Skeletal muscle tissue (tissue), 4 donors: ENCODE measurements around the gene IFT57. TPM values are rescaled to one million over a fixed set of nuclear protein-coding genes. Genes with fewer than 3 reads are reported as not detected.
A peak's percentile ranks its signal among the peaks of the same experiment; 100 is the strongest.

ENCODE experiments used
- H3K27ac ChIP-seq: one replicate; pipeline ENCODE4 v1.7.0; 2013; ENCODE audit warnings: mild to moderate bottlenecking, low read depth, low read length, inconsistent platforms
- H3K27me3 ChIP-seq, 3 donors: one replicate each; pipeline ENCODE4 v1.7.0; 2013; ENCODE audit warnings: low read length in 3 of 3; ENCODE audit not compliant: control insufficient read depth in 3 of 3, insufficient read depth in 3 of 3
- H3K36me3 ChIP-seq, 3 donors: one replicate each; pipeline ENCODE4 v1.7.0; 2013; ENCODE audit warnings: low read length in 3 of 3; ENCODE audit not compliant: control insufficient read depth in 3 of 3, insufficient read depth in 3 of 3
- H3K4me1 ChIP-seq, 3 donors: one replicate each; pipeline ENCODE4 v1.7.0; 2013; ENCODE audit warnings: low read length in 3 of 3, mild to moderate bottlenecking in 3 of 3; ENCODE audit not compliant: control insufficient read depth in 3 of 3, insufficient read depth in 3 of 3
- H3K4me3 ChIP-seq, 3 donors: one replicate each; pipeline ENCODE4 v1.7.0; 2013; ENCODE audit warnings: low read length in 3 of 3
- H3K9ac ChIP-seq, 3 donors: one replicate each; pipeline ENCODE4 v1.7.0; 2013; ENCODE audit warnings: low read length in 3 of 3, mild to moderate bottlenecking in 3 of 3, moderate library complexity in 2 of 3, low read depth in 1 of 3
- H3K9me3 ChIP-seq, 3 donors: one replicate each; pipeline ENCODE4 v1.7.0; 2013; ENCODE audit warnings: low read length in 3 of 3; ENCODE audit not compliant: control insufficient read depth in 3 of 3
- total RNA-seq: library from RNA; depleted of rRNA; stranded (reverse); fragments of >200 nt; gene quantifications from one replicate; pipeline ENCODE4 v1.2.3, GENCODE V29; 2014
- donor health status: Osteomylitis.

The IFT57 gene
- total RNA-seq, 1 donor from 2014 or later: 11.5 TPM

DNA sequence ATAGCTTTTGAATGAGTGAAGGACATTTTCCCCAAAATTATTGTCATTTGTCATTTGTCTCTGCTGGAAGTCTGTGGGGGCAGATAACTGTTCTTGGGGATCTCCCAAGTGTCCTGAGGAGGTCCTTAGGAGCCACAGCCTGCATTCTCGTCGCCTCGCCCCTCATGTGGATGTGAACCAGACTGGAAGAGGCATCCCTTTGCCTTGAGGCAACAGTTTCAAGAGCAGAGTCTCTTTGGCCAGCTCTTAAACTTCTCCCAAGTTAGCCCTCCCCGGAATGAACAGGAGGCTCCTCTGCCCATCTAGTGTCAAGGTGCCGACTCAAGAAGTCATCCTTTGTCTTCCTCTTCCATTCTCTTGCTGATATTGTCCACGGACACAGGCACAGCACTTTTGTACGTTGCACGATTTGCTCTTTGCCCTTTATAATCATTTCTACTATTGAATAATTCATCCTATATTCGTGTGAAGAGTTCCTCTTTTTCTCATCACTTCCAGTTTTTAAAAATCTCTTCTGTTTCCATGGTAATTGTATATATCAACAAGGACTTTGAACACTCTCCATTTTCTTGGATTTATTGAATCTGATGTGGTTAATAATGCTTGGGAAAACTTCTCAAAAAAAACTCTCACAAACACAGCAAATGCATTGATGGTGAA is 90.6 kb downstream of the IFT57 start:
- Histone ChIP-seq H3K36me3 (no peaks in the 10 kb centered on the region), H3K9ac (peak overlapping the region in 2 of 3 donors; percentile 11 to 18), H3K27me3 (no peaks in the 10 kb centered on the region), H3K4me1 (peaks cover 6 to 17% (median 9%) of the 10 kb centered on the region in 3 donors), H3K9me3 (no peaks in the 10 kb centered on the region), H3K4me3 (peak overlapping the region in 1 of 3 donors; percentile 15), H3K27ac (peak overlapping the region; percentile 71)

- Histone ChIP-seq H3K9me3 (no peaks in the 10 kb centered on the region), H3K27ac (peak overlapping the region; percentile 71), H3K4me3 (peak overlapping the region in 1 of 3 donors; percentile 15), H3K4me1 (peaks cover 6 to 17% (median 9%) of the 10 kb centered on the region in 3 donors), H3K36me3 (no peaks in the 10 kb centered on the region), H3K9ac (peak overlapping the region in 1 of 3 donors; percentile 18), H3K27me3 (no peaks in the 10 kb centered on the region)
These were observed 91.3 kb downstream of the IFT57 start for GRCh38 chr3:108130701-108131474.

GRCh38 chr3:108130236-108130635 is 92.0 kb downstream of the IFT57 start:
- no peaks in the 10 kb centered on the region for H3K9me3 ChIP-seq
- H3K4me1 ChIP-seq: peaks cover 6 to 17% (median 9%) of the 10 kb centered on the region in 3 donors
- H3K4me3 ChIP-seq: no peak overlapping the region
- no peak overlapping the region for H3K9ac ChIP-seq
- H3K36me3 ChIP-seq: no peaks in the 10 kb centered on the region
- peak overlapping the region; percentile 71 for H3K27ac ChIP-seq
- no peaks in the 10 kb centered on the region for H3K27me3 ChIP-seq

DNA sequence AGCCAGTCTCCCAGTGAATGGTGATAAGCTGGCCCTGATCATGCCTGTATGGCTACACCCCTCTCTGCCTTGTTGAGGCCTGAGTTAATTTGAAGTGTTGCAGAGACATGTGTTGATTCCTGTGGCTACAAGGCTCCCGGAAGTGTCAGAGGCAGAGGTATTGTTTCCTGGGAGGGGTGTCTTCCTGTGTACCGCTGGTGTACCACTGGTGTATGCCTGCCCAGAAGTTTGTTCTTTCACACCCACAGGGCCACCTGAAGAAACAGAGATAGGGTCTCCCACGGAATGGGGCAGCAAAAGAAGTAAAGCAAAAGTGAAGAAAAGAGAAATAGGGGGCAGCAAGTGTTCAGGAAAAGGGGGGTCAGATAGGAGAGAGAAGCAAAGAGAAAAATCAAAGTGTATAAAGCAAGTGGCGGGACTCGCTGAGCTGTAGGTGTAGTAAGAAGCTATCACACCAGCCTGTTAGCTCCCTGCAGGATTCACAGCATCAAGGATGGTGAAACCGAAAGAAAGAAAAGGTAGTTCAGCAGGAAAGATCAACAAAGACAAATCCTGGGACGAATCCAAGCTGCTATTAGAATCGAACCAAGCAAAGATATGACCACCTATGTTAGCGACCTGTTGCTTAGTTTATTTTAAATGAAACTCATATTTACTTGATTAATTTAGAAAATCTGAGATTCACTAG is 94.8 kb downstream of the IFT57 start:
- Histone ChIP-seq H3K36me3 (no peaks in the 10 kb centered on the region), H3K27ac (no peak overlapping the region), H3K9me3 (no peaks in the 10 kb centered on the region), H3K4me3 (no peak overlapping the region), H3K4me1 (peaks cover 6 to 13% (median 9%) of the 10 kb centered on the region in 3 donors), H3K27me3 (no peaks in the 10 kb centered on the region), H3K9ac (no peak overlapping the region)

DNA sequence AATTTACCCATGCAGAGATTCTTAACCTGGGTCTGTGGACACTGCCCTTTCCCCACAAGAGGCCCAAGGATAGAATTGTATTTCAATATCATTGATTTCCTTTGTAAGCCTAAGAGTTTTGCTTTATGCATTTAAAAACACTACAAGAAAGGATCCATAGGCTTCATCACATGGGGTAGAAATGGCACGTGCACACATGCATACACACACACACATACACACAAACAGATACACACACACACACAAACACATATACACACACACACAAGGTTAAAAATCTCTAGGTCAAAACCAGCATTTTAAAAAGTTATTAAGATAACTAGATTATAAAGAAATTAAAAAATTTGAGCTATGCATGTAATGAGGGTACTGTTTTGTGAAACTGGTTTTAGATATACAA is 95.9 kb downstream of the IFT57 start:
- Histone ChIP-seq H3K27ac (no peak overlapping the region), H3K36me3 (no peaks in the 10 kb centered on the region), H3K9ac (no peak overlapping the region), H3K4me3 (no peak overlapping the region), H3K4me1 (peaks cover 3 to 6% (median 4%) of the 10 kb centered on the region in 3 donors), H3K9me3 (no peaks in the 10 kb centered on the region), H3K27me3 (no peaks in the 10 kb centered on the region)

DNA sequence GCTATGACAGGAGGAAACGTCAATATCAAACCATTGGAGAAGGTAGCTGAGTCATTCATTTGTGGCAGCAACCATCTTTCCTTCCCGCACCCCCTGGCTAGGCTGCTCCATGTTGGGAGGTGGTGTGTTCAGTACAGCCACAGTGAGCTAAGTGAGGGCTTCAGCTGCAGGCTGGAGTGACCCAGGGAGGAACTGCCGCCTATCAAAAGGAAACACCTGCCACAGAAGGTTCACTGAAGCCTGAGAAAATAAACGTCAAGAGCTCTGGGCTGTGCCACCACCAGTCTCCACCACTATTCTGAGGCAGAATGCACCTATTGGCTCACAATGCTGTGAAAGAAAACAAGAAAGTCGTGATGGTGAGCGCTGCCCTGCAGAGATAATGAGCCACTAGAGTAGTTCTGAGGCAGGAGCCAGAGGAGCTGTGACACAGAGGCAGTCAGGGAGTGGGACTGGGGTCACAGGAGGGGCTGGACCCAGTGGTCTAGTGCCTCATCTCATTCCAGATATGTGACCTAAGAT is 96.6 kb downstream of the IFT57 start:
- no peaks in the 10 kb centered on the region for H3K36me3 ChIP-seq
- no peak overlapping the region for H3K4me3 ChIP-seq
- no peaks in the 10 kb centered on the region for H3K4me1 ChIP-seq
- no peak overlapping the region for H3K27ac ChIP-seq
- H3K9ac ChIP-seq: no peak overlapping the region
- no peaks in the 10 kb centered on the region for H3K27me3 ChIP-seq
- no peaks in the 10 kb centered on the region for H3K9me3 ChIP-seq

GRCh38 chr3:108125153-108125543 is 97.1 kb downstream of the IFT57 start:
- no peak overlapping the region for H3K27ac ChIP-seq

DNA sequence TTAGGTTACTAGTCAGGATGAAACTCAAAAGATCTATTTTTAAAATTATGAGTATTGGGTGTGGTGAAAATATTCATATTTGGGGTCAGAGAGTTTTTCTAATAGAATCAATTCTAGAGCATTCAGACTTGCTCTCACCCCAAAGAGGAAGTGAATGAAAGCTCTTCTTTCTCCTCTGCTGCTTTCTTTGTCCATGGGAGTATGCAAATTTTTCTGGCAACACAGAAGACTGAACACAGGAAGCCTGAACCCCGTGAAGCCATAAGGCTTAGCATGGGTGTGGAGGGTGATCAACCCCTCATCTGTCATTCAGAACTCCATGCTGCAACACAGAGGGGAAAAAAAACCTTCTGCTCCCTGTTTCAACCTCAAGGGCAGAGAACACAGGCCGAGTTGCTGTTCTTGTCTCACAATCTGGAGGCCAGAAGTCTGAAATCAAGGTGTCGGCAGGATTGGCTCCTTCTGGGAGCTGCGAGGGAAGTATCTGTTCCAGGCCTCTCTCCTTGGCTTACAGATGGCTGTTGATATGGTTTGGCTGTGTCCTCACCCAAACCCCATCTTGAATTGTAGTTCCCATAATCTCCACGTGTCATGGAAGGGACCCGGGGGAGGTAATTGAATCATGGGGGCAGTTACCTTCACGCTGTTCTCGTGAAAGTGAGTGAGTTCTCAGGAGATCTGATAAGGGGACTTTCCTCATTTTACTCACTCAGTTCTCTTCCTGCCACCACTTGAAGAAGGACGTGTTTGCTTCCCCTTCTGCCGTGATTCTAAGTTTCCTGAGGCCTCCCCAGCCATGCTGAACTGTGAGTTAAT is 97.7 kb downstream of the IFT57 start:
- Histone ChIP-seq H3K36me3 (no peaks in the 10 kb centered on the region), H3K27ac (no peak overlapping the region), H3K4me3 (no peak overlapping the region), H3K9me3 (no peaks in the 10 kb centered on the region), H3K4me1 (no peaks in the 10 kb centered on the region), H3K9ac (no peak overlapping the region), H3K27me3 (no peaks in the 10 kb centered on the region)

More at GRCh38 chr3:108125153-108125543, 97.1 kb downstream of the IFT57 start:
- Histone ChIP-seq H3K9me3 (no peaks in the 10 kb centered on the region), H3K27me3 (no peaks in the 10 kb centered on the region), H3K4me3 (no peak overlapping the region), H3K4me1 (no peaks in the 10 kb centered on the region), H3K9ac (no peak overlapping the region), H3K36me3 (no peaks in the 10 kb centered on the region)

DNA sequence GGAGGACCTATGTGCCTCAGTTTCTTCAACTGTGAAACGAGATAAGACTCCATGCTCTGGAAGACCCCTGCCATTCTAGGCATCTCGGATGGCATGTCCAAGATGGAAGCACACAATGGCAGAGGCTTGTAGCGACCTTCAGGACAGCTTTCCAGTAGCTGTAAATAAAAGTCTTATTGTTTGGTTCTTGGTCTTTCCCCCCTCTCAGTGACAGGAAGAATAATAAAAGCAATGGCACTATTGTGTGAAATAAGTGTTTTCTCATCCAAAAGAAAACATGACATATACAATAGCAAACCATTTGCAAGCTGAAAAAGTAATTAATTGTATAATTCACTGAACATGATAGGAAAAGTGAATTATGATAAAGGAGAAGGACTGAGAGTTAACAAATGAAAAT is 98.9 kb downstream of the IFT57 start:
- Histone ChIP-seq H3K9me3 (no peaks in the 10 kb centered on the region), H3K27ac (no peak overlapping the region), H3K4me3 (no peak overlapping the region), H3K36me3 (no peaks in the 10 kb centered on the region), H3K27me3 (no peaks in the 10 kb centered on the region), H3K4me1 (no peaks in the 10 kb centered on the region), H3K9ac (no peak overlapping the region)
